ENCODE results near the gene MFSD2B.

GRCh38 chr2:24055750-24056149, 45.9 kb downstream of the MFSD2B start:
- TF ChIP-seq CTCF (IDR thresholded peaks at IDR 0.05) (no peak), POLR2A (IDR thresholded peaks at IDR 0.05) (no peak), POLR2AphosphoS5 (IDR thresholded peaks at IDR 0.05; ENCODE audit: insufficient read depth in 1 of 2, low read depth in 1 of 2) (no peak)
